PC-3 (cell line): ENCODE results near the gene ANKRD50.

Source experiments
- EZH2 ChIP-seq: fragments of 300-600 bp; sonication (generic); IDR thresholded peaks from one replicate; pipeline ENCODE4 v1.6.1; 2017; ENCODE audit warnings: antibody characterized with exemption, mild to moderate bottlenecking, low read length; ENCODE audit not compliant: unreplicated experiment
- TF ChIP-seq, protein P1 (sequence below): fragments of 300-600 bp; sonication (generic); conservative IDR thresholded peaks from 2 replicates; pipeline ENCODE4 v1.5.1; 2017; ENCODE audit warnings: antibody characterized with exemption, low read depth, mild to moderate bottlenecking, low read length

DNA sequence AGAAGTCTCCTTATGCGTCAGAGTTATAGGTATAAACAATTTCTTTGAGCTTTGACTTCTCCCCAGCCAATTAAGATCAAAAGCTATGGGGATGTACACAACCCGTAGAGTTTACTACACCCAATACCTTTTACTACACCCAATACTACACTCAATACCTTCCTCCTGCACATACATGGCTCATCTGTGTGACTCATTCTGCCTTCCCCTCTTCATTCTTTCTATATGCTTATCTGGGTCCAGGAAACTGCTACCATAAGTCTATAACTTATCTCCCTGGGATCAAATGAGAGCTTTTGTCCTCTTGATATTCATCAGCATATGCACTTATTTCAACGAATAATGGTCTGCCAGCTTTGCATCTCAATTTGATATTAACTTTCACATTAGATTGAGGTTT, 28.2 kb downstream of the ANKRD50 start:
- TF ChIP-seq EZH2 = no peak
- TF ChIP-seq, protein P1, sequence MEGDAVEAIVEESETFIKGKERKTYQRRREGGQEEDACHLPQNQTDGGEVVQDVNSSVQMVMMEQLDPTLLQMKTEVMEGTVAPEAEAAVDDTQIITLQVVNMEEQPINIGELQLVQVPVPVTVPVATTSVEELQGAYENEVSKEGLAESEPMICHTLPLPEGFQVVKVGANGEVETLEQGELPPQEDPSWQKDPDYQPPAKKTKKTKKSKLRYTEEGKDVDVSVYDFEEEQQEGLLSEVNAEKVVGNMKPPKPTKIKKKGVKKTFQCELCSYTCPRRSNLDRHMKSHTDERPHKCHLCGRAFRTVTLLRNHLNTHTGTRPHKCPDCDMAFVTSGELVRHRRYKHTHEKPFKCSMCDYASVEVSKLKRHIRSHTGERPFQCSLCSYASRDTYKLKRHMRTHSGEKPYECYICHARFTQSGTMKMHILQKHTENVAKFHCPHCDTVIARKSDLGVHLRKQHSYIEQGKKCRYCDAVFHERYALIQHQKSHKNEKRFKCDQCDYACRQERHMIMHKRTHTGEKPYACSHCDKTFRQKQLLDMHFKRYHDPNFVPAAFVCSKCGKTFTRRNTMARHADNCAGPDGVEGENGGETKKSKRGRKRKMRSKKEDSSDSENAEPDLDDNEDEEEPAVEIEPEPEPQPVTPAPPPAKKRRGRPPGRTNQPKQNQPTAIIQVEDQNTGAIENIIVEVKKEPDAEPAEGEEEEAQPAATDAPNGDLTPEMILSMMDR = no peak
